Kasumi-1 (cell line): ENCODE results near the gene KPNA5.
"Not testable (repeated sequence)": the region's sequence is repeated elsewhere in the genome, so short reads cannot be mapped to it uniquely, and the experiment has no call there.

Experiments used
- DNase-seq, 2 experiments: peaks; one replicate each; lab custom pipeline; 2025; lab: John Stamatoyannopoulos, UW

The KPNA5 gene

GRCh38 chr6:116680880-116681672, at the start of gene KPNA5:
Gene KPNA5, plus strand, starts transcription at chr6:116681211. Its CDS starts 124 bp downstream, at chr6:116681335.
- DNase-seq = peak; percentile 94

DNA sequence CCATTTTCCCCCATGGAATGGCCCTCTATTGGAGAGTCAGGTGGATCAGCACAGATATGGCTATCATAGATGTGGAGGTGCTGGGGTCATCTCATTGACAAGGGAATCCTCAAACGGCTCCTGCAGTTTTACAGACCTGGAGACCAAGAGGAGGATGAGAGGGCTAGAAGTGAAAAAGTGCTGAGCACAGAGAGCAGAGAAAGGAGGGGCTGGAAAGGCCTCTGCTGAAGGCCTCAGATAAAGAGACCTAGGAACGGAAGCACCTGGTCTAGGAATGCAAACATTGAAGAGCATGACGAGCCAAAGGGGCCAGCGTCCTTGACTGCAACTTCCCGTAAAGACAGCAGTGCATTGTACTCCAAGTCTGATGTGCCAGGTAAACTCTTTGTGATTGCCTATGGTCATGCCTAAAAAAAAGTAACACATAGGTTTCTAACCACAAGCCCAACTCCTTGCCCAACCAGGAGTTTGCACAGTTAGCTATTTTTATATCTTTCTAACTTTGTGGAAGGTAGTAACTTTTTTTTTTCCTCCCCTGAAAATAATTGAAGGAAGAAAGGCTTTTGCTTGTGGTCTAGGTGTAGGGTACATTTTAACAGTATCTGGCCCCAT, 49.5 kb upstream of the KPNA5 start:
- DNase-seq = no peak

DNA sequence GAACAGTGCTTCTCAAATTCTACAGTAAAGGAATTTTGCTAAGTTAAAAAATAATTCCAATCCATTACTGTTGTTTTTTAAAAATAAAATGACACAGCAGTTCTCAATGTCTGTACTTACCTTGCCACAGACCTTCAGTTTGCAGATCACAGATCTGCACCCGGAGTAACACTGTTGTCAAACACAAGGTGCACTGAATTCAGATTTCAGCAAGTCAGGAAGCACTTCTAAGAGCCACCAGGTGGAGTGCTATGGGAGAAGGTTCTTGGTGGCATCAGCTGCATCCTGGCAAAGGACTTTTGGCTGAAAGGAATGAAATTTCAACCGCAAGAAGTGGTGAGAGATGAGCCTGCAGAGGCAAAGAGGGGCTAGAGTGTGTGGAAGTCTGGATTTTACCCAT, 47.3 kb upstream of the KPNA5 start:
- DNase-seq = peak in 1 of 2 experiments; percentile 14

DNA sequence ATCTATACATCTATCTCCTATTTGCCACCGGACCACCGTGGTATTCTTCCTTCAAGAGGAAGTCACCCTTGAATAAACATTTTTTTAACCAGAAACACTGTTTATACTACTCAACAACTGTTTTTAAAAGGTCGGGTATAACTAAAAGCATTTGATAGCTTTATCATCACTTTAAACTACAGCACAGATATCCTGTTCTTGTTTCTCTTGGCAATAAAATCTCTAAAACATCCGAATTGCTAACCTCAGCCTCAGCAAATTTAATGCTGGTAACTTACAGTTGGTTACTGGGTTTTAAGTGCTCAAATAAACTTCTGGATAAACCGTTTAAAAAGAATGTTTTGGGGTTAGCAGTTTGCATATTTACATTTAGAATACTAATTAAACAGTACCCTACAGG, 32.9 kb upstream of the KPNA5 start:
- DNase-seq = no peak

- DNase-seq = no peak
Observed at GRCh38 chr6:116649129-116649528, 31.9 kb upstream of the KPNA5 start.

DNA sequence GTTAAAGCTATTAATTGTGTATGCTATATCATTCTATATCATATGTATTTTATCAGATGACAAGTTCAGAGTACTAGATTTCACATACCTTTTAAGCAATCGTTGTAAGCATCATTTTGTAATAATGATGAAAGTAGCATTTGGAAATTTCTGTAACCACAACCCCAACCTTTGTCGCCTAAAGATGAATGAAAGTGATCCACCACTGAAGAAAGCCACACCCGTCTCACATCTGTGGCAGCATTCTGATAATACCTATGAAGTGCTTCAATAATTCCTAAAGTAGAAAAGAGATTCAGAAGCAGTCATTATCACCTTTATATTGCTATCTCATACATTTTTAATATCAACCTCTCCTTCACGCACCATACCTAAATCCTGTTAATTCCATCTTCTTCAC, 29.1 kb upstream of the KPNA5 start:
- DNase-seq = no peak

GRCh38 chr6:116661594-116661993, 19.4 kb upstream of the KPNA5 start:
- no peak for DNase-seq

DNA sequence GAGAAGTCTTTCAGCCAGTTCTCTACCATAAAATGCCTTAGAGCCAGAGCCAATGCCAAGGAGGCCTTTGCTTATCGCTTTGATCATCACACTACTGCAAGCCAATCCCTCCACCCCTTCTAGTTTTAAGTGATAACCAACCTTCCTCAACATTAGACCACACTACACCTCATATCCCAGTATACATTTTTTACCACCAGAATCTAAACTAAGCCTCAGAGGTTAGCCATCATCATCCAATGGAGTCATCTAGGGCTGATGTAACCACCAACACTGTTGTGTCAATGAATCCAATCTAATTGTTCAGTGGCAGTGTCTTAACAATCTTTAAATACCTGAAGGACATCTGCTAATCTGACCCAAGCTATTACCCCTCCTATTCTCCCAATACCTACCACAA, 18.8 kb upstream of the KPNA5 start:
- DNase-seq = no peak

DNA sequence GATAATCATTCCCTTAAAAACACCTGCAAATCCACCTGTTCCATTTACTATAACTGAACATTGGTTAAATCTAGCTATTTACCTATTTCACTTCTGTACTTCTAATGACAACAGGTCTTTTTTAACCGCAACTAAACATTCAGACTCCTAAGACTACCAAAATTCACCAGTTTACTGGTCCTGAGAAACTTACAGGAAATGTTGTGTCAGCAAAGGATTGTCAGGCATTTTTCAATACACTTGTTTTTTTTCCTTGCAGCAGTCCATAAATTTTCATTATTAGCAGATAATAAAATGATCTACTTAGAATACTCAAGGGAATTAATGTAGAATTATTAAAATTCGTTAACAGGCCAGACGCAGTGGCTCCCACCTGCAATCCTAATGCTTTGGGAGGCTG, 17.7 kb upstream of the KPNA5 start:
- DNase-seq = no peak

DNA sequence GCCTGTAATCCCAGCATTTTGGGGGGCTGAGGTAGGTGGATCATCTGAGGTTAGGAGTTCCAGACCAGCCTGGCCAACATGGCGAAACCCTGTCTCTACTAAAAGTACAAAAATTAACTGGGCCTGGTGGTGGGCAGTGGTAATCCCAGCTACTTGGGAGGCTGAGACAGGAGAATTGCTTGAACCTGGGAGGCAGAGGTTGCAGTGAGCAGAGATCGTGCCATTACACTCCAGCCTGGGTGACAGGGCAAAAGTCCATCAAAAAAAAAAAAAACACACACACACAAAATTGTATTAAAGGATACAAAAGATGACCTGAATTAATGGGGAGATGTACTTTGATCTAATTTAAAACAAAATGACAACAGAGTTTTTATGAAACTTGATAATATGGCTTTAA, 16.8 kb upstream of the KPNA5 start:
- not testable (repeated sequence) for DNase-seq

- no peak for DNase-seq
Observed at GRCh38 chr6:116665464-116665863, 15.5 kb upstream of the KPNA5 start.

DNA sequence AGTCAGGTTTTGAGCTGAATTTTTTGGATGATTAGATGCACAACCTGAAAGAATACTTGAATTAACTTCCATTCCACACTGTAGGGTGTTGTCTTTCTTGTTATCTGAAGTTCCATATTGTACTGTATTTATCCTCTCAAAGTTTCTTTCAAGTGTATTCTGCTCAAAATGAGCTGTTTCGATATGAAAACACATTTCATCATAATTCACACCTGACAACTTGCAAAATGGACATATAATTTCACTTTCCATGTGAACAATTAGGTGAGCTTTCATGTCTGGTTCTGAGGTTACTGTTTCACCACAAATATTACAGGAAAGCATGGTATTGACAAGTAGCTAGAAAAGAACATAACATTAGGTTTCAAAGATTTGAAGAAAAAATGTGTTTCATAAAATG, 14.1 kb upstream of the KPNA5 start:
- DNase-seq = no peak

DNA sequence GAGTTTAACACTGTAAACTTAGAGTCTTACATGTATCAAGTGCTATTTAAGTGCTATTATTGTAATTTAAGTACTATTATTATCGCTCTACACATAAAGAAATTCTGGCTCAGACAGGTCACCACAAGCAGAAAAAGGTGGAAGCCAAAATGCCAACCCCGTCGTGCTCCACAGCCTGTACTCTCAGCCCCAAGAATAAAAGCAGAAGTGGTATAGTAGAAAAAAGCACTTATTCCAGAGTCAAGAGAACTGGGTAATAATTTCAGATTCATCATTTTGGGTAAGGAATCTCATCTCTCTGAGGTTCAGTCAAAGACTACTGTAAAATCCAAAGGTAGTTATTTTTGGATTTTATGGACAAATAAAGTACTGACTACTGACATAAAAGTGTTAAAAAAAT, 13.4 kb upstream of the KPNA5 start:
- peak; percentile 84 to 90 for DNase-seq

DNA sequence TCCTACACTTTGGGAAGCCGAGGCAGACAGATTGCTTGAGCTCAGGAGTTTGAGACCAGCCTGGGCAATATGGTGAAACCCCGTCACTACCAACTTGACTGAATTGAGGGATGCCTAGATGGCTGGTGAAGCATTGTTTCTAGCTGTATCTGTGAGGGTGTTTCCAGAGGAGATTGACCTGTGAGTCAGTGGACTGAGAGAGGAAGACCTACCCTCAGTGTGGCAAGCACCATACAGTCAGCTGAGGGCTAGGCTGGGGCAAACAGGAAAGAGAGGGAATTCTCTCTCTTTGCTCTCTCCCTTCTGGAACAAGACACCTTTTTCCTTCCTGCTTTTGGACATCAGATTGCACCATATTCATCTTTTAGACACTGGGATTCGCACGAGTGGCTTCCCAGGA, 8.7 kb upstream of the KPNA5 start:
- DNase-seq = no peak

GRCh38 chr6:116676021-116676420, 5.0 kb upstream of the KPNA5 start:
- DNase-seq = no peak

DNA sequence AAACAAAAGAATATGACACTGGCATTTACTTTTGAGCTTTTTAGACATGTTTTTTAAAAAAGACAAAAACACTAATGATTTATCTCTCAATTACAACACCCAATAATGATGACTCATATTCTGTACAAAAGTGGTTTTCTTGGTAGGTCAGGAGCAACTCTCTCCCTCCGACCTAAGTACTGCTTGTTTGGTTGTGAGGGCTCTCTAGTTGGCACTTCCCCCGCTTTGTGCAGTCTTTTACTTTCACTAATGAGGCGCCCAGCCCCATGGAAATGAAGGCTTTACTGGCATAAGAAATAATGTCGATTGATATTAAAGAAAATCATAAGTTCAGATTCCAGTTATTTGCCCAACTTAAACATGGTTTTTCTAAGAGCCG, 1.3 kb downstream of the KPNA5 start:
- peak; percentile 63 to 68 for DNase-seq

DNA sequence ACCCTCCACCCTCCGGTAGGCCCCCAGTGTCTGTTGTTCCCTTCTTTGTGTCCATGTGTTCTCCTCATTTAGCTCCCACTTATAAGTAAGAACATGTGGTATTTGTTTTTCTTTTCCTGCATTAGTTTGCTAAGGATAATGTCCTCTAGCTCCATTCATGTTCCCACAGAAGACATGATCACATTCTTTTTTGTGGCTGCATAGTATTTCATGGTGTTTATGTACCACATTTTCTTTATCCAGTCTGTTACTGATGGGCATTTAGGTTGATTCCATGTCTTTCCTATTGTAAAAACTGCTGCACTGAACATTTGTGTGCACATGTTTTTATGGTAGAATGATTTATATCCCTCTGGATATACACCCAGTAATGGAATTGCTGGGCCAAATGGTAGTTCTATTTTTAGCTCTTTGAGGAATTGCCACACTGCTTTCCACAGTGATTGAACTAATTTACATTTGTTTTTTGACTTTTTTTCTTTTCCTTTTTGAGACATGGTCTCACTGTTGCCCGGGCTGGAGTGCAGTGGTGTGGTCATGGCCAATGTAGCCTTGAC, 4.5 kb downstream of the KPNA5 start:
- DNase-seq = no peak

GRCh38 chr6:116686475-116687101, 5.6 kb downstream of the KPNA5 start:
- DNase-seq = not testable (repeated sequence)

GRCh38 chr6:116691154-116691553, 10.1 kb downstream of the KPNA5 start:
- no peak for DNase-seq

GRCh38 chr6:116692873-116693272, 11.9 kb downstream of the KPNA5 start:
- DNase-seq = not testable (repeated sequence)

DNA sequence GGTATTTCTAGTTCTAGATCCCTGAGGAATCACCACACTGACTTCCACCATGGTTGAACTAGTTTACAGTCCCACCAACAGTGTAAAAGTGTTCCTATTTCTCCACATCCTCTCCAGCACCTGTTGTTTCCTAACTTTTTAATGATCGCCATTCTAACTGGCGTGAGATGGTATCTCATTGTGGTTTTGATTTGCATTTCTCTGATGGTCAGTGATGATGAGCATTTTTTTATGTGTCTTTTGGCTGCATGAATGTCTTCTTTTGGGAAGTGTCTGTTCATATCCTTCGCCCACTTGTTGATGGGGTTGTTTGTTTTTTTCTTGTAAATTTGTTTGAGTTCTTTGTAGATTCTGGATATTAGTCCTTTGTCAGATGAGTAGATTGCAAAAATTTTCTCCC, 12.3 kb downstream of the KPNA5 start:
- not testable (repeated sequence) for DNase-seq

GRCh38 chr6:116695401-116695800, 14.4 kb downstream of the KPNA5 start:
- no peak for DNase-seq

GRCh38 chr6:116697480-116697879, 16.5 kb downstream of the KPNA5 start:
- peak; percentile 9 to 50 for DNase-seq
